GM21529 (cell line): Measurements from ENCODE around the gene KANK2.
"Not testable (repeated sequence)": the region's sequence is repeated elsewhere in the genome, so short reads cannot be mapped to it uniquely, and the experiment has no call there.

Source experiments
- ATAC-seq: cut with Tn5 transposase; IDR thresholded peaks from one replicate; pipeline ENCODE4 v1.9.1; 2021; ENCODE audit not compliant: unreplicated experiment

KANK2 gene

DNA sequence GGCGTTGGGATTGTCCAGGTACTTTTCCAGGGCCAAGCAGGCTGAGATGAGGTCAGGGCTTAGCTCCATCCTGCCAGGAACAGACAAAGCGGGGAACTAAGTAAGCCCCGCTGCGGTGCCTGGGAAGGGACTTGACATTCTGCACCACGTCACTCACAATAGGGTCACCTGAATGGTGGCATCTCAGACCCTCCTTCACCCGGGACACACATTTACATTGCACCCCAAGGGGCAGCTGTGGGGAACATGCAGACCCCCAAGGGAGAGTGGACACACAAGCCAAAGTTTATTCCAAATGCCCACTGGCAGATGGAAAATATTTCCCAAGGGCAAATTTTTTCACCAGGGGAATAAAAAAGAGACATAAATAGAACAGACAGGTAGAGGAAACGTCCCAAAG, 21.4 kb downstream of the KANK2 start:
- ATAC-seq, result no peak

DNA sequence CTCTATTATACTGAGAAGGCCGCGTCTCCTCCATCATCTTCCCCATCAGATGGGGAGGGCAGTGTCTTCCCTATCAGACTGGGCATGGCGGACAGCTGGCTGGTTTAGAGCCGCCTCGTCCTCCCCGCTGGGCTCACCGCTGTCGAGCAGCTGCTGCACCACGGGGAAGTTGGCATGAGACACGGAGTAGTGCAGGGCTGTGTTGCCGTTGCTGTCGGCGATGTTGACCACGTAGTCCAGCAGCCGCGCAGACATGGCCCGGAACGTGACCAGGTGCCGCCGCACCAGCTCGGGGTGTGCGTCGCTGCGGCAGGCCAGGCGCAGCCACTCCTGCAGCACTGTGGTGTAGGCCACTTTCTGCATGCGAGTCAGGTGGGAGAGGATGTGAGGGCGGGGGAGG, 23.0 kb downstream of the KANK2 start:
- ATAC-seq, result no peak

GRCh38 chr19:11173516-11174155, 23.7 kb downstream of the KANK2 start:
- ATAC-seq, result no peak

- no peak for ATAC-seq
These were observed 24.8 kb downstream of the KANK2 start for GRCh38 chr19:11172576-11172975.

DNA sequence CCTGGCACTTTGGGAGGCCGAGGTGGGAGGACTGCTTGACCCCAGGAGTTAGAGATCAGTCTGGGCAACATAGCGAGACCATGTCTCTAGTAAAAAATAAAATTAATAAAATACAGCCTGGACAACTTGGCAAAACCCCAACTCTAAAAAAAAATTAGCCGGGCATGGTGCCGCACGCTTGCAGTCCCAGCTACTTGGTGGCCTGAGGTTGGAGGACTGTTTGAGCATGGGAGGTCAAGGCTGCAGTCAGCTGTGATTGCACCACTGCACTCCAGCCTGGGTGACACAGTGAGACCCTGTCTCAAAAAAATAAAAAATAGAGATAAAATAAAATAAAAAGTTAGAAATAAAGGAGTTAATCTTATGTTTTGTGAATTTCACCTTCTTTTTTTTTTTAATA, 26.2 kb downstream of the KANK2 start:
- no peak for ATAC-seq

DNA sequence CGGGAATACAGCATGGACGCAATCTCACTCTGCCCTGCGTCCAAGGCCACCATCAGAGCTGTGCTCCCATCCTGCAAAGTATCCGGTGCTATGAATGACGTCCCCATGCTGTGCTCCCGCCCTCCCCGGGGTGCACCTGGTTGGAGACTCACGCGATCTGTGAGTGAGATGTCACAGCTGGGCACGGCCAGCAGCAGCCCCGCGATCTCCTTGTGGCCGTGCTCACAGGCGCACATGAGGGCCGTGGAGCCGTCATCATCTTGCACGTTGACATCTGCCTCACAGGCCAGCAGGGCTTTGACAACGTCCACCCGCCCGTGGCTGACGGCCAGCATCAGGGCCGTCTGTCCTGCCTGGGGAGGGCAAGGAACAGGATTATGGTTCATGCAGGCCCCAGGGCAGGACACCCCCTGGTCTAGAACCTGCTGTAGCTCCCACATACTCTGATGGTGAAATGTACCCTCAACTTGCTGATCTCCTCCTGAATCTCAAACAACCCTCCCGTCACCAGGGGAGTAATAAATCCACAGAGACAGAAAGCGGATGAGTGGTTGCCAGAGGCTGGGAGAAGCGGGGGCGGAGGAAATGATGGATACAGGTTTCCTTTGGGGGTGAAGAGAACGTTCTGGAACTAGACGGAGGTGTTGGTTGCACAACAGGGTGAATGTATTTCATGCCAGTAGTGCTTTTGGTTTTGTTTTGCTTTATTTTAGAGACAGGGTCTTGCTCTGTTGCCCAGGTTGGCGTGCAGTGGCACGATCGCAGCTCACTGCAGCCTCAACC, 27.3 kb downstream of the KANK2 start:
- ATAC-seq, result no peak

DNA sequence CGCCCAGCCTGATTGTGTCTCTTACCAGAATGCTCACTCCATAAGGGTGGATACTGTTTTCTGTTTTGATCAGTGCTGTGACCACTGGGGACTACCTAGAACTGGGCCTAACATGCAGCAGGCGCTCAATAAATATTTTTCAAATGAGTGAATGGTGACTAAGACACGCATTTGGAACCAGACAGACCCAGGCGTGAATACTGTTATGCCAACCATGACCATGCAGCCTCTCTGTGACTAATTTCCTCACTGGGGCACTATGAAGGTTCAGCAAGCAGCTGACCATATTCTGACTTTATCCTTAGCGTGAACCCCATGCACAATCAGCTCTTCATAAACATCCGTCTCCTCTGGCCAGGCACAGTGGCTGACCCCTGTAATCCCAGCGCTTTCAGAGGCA, 28.8 kb downstream of the KANK2 start:
- no peak for ATAC-seq

DNA sequence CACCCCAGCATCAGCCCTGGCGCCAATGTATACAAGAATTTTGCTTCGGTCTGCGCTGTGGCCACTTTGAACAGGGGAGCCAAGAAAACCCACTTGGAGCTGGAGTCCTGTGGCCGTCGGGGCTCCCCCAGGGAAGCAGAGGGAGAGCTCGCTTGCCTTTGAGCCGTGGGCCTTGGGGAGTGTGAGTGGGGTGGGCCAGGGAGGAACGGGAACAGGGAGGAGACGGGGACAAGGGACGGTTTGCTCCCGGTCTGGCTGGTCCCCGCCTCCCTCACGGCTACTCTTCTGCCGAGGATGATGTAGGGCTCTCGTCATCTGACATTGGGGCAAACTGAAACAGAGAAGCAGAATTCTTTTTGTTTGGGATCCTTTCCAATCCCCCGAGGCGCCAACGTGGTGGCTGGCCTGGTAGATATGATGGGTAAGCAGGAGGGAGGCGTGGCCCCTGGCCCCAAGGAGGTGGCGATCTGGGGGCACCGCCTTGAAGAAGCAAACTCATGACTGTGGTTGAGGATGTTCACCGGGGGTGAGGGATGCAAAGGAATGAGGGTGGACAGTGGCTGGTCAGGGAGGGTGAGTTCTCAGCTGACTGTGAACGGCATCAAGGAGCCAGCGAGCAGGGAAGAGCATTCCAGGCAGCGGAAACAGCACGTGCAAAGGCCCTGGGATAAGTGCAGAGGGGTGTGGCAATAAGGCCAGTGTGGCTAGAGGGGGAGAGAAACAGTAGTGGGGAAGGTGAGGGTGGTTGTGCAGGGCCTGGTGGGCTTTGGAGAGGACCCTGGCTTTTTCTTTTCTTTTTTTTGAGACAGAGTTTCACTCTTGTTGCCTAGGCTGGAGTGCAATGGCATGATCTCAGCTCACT, 30.8 kb downstream of the KANK2 start:
- ATAC-seq, result no peak

DNA sequence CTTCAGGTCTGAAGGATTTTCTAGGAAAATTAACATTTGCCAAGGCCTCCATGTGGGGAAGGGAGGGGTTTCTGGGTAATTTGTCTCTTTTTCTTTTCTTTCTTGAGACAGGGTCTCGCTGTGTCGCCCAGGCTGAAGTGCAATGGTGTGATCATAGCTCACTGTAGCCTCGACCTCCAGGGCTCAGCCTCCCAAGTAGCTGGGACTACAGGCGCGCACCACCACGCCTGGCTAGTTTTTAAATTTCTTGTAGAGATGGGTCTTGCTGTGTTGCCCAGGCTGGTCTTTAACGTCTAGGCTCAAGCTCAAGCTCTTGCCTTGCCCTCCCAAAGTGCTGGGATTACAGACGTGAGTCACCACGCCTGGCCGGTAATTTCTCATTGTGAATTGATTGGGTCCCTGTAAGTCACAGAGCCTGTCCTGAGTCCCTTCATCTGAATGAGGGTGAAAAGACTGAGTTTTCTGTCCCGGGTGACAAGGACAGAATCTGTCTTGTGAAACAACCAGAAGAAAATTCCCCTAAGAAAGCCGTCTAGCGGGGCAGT, 31.8 kb downstream of the KANK2 start:
- no peak for ATAC-seq

DNA sequence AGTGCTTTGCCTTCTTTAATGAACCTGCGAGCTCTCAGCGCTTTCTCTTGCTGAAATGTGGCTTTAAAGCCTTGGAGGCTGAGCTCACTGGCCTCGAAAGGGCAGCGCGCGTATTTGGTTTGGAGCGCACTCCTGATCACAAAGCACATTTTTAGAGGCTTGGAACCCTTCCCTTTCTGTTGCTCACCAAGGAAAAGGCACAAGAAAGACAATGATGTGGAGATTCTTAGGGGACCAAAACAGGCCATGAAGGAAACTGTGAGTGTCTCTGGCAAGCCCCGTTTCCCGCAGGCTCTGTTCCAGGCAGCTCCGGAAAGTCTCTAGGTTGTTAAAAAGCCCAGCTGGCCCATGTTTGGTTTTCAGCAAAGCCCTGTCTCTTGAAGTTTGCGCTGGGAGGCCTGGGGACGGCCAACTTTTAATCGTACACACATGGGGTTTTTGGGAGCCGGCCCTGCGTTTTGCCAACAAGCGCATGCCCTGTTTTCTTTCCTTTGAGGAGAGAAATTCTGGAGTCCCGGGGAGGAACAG, 32.4 kb downstream of the KANK2 start:
- no peak for ATAC-seq

DNA sequence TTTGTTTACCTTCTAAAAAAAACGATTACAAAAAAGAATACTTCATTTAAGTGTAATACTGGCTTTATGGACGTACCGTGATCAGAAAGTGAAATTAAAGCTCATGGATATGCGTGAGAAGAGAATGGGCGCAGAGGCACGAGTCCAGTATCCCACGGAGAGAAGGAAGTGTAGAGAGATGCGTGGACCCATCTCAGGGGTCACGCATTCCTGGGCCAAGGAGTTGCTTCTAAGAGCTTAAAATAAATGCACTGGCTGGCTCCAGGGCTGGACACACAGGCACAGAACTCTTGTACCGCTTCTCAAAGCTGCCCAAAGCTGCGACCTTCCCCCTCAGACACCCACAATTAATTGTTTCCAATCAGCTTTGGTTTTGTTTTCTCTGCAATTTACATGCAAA, 33.0 kb downstream of the KANK2 start:
- ATAC-seq, result no peak

GRCh38 chr19:11160440-11160768, 36.9 kb downstream of the KANK2 start:
- ATAC-seq, result not testable (repeated sequence)

GRCh38 chr19:11159598-11160439, 37.5 kb downstream of the KANK2 start:
- ATAC-seq, result no peak

GRCh38 chr19:11155373-11156120, 41.8 kb downstream of the KANK2 start, which contains the start of gene SPC24:
SPC24 (minus strand) TSS chr19:11155782; CDS start chr19:11155776, 6 bp downstream.
- ATAC-seq, result peak; percentile 96

DNA sequence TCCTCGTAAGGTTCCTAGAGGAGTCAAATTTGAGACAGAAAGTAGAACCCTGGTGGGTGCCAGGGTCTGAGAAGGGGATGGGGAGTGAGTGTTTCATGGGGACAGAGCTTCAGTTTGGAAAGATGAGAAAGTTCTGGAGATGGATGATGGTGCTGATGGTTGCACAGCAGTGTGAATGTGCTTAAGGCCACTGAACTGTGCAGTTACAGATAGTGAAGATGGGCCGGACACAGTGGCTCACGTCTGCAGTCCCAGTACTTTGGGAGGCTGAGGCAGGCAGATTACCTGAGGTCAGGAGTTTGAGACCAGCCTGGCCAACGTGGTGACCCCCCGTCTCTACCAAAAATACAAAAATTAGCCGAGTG, 42.7 kb downstream of the KANK2 start:
- no peak for ATAC-seq

DNA sequence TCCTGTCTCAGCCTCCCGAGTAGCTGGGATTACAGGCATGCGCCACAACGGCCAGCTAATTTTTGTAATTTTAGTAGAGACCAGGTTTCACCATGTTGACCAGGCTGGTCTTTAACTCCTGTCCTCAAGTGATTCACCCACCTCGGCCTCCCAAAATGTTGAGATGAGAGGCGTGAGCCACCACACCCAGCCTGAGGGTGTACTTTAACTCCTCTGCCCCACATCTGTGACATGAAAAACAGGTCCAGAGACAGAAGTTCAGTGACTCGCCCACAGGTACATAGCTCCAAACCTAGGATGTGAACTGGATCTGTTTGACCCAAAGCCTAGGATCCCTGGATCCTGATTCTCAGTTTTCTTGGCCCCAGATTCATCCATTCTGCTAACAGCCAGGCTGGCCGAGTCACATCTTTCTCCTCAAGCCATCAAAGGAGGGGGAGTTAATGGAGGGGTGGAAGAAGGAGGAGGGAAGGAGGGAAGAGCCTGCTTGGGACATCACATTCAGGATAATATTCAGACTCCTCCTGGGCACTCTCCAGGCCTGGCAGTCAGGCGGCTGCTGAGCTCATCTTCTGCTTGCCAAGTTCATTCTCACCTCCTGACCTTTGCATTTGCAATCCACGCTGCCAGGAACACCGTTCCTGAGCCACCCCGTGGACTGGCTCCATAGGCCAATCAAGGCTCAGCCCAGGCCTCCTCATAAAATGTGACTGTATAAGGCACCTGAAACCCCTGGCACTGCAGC, 44.9 kb downstream of the KANK2 start:
- no peak for ATAC-seq

GRCh38 chr19:11151181-11151580, 46.2 kb downstream of the KANK2 start:
- no peak for ATAC-seq

DNA sequence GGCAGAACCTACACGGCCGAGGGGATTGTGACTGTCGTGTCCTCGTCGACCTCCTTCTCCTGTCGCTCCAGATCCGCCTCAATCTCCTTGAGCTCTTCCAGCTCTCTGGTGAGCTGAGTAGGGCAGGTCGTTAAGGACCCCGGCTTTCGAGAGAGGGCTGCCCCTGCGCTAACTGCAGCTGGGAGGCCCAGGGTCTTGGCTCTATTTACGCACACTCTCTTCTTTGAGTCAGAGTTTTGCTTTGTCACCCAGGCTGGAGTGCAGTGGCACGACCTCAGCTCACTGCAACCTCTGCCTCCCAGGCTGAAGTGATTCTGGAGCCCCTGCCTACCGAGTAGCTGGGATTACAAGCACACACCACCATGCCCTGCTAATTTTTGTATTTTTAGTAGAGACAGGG, 49.3 kb downstream of the KANK2 start:
- no peak for ATAC-seq

DNA sequence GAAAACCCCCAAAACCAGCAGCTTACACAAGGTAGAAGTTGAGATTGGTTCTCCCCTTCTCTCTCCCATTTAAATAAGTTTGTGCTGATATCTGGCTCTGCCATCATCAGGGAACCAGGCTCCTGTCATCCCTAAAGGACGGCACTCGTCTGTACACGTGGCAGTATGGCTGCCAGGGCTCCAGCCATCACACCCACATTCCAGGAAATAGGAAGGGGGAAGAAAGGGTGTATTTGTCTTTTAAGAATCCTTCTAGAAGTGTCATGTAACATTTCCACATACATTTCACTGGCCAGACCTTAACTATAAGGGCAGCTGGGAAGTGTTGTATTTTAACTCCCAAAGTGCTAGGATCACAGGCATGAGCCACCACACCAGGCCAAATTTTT, 51.8 kb downstream of the KANK2 start:
- no peak for ATAC-seq
